Right atrium auricular region (tissue), 2 donors: Measurements from ENCODE around the gene TRAPPC2L. TPM values are rescaled to one million over a fixed set of nuclear protein-coding genes. Genes with fewer than 3 reads are reported as not detected.

ENCODE experiments used
- DNase-seq: peaks from one replicate; pipeline ENCODE4 v3.0.0-alpha.2; 2019; ENCODE audit warnings: low spot score
- H3K27ac ChIP-seq, 2 donors: fragments of 200-600 bp; sonication (generic); 1 replicate in 1 of 2; 2 replicates in 1 of 2; pipeline ENCODE4 v1.5.1; 2016 to 2019
- H3K27me3 ChIP-seq, 2 donors: fragments of 200-600 bp; sonication (generic); one replicate each; pipeline versions ENCODE4 v1.5.1 to v1.6.0; 2017 to 2019
- H3K36me3 ChIP-seq: fragments of 200-600 bp; sonication (generic); one replicate; pipeline ENCODE4 v1.5.1; 2016
- H3K4me1 ChIP-seq, 2 donors: fragments of 200-600 bp; sonication (generic); one replicate each; pipeline versions ENCODE4 v1.5.1 to v1.6.0; 2017 to 2019
- H3K4me3 ChIP-seq, 2 donors: fragments of 200-600 bp; sonication (generic); 1 replicate in 1 of 2; 2 replicates in 1 of 2; pipeline ENCODE4 v1.5.1; 2017 to 2019; ENCODE audit warnings: mild to moderate bottlenecking in 1 of 2, moderate library complexity in 1 of 2
- H3K9me3 ChIP-seq, 2 donors: fragments of 200-600 bp; sonication (generic); one replicate each; pipeline ENCODE4 v1.5.1; 2019
- CTCF ChIP-seq, 2 donors: fragments of 200-600 bp; sonication (generic); IDR thresholded peaks; one replicate each; pipeline ENCODE4 v1.5.1; 2019; ENCODE audit warnings: antibody characterized with exemption in 2 of 2
- total RNA-seq, 2 donors: library from RNA; depleted of rRNA; stranded (reverse); fragments of >200 nt; gene quantifications; one replicate each; pipeline ENCODE4 v1.1.0, GENCODE V29; 2016

Gene TRAPPC2L
- total RNA-seq, 2 donors from 2014 or later = 30.7 to 33.0 TPM

GRCh38 chr16:88855736-88856121 is 1.2 kb upstream of the TRAPPC2L start:
- Histone ChIP-seq H3K27me3 (no peaks in the 10 kb centered on the region), H3K9me3 (no peaks in the 10 kb centered on the region), H3K4me3 (peak overlapping the region; percentile 63 to 93), H3K27ac (peak overlapping the region; percentile 74 to 83), H3K36me3 (peaks cover 17% of the 10 kb centered on the region), H3K4me1 (peaks cover 0 to 22% of the 10 kb centered on the region in 2 donors)
- TF ChIP-seq CTCF (IDR thresholded peaks at IDR 0.05) = no peak
- DNase-seq = no peak

DNA sequence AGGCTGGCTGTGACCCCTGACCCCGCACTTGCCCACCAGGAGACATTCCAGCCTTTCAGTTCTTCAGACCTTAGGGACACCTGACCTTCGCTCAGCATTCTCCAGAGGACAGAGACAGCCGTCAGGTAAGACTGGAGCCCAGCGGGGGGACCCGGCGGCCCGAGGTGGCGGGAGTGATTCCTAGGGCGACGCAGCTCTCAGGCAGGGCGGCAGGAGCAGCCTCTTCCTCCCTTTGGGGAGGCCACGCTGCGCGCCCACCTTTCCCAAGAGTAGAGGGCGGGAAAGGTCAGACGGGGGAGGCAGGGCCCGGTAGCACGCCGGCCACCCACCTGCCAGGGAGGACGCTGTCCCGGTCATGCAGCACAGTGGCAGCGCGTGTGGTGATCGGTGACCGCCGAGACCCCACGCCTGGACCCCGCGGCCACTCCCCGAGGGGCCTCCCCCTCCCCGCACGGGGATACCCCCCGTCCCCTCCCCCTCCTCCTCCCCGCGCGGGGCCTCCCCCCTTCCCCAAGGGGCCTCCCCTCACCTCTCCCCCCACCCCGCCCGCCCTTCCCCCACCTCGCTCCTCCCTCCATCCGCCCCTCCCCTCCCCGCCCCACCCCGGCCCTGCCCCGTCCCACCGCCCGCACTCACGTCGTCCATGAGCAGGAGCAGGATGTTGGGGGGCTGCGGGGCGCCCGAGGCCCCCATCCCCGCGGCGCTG is 652 bp upstream of the TRAPPC2L start:
- no peaks in the 10 kb centered on the region for H3K27me3 ChIP-seq
- peak overlapping the region; percentile 74 to 83 for H3K27ac ChIP-seq
- no peaks in the 10 kb centered on the region for H3K9me3 ChIP-seq
- peak overlapping the region; percentile 63 to 93 for H3K4me3 ChIP-seq
- DNase-seq = no peak
- peaks cover 23% of the 10 kb centered on the region for H3K36me3 ChIP-seq
- peaks cover 0 to 22% of the 10 kb centered on the region in 2 donors for H3K4me1 ChIP-seq
- TF ChIP-seq CTCF (IDR thresholded peaks at IDR 0.05) = no peak

DNA sequence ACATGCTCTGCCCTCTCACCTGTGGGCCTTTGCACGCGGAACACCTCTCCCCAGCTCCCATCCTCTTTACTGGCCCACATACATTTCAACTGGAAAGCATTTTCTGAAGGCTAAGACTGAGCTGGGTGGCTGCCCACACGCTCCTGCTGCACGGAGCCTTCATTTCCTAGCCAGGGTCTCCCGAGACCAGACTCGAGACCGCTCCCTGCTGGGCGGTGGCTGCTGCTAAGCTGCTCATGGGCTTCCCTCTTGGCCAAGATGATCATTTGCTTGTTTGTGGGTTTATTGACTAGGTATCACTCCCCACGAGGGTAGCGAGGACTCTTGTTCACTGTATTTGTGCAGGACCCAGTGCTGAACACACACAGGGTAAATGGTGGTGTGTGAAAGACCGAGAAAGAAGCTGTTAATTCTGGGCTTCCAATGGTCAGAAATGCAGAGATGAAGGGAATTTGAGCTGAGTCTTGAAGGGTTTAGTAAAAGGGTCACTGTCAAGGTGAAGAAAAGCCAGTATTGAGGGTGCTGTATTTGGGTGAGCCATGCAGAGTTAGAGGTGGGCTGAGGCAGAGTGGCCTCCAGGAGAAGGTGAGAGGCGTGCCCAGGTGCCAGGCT is 907 bp downstream of the TRAPPC2L start:
- H3K36me3 ChIP-seq = peaks cover 38% of the 10 kb centered on the region
- peaks cover 0 to 22% of the 10 kb centered on the region in 2 donors for H3K4me1 ChIP-seq
- H3K27me3 ChIP-seq = no peaks in the 10 kb centered on the region
- H3K9me3 ChIP-seq = no peaks in the 10 kb centered on the region
- H3K27ac ChIP-seq = peak overlapping the region; percentile 74 to 83
- H3K4me3 ChIP-seq = peak overlapping the region; percentile 63 to 93
- peak; percentile 70 for DNase-seq
- peak; percentile 30 to 70 for TF ChIP-seq CTCF (IDR thresholded peaks at IDR 0.05)

DNA sequence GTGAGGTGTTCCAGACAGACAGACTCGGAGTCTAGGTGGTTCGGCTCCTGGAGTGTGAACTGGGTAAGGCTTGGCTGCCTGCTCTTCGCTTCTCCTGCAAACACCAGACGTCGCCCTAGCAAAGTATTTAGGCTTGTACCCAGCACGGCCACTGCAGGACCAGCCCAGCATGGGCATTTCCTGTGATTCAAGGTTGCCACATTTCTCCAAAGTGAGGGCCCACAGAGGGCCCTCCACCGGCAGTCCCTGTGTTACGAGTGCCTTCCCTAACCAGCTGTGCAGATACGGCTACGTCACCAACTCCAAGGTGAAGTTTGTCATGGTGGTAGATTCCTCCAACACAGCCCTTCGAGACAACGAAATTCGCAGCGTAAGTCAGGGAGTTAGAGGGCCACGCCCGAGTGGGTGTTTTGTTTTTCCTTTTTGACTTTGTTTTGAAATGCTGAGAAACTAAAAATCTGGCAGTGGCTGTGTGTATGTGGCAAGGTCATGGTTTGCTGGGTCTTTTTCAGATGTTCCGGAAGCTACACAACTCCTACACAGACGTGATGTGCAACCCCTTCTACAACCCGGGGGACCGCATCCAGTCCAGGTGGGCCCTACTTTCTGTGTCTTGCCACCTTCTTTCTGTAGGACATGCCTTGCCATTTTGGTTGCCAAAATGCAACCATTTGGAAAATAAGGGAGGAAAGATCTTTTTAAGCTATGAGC is 2.6 kb downstream of the TRAPPC2L start:
- Histone ChIP-seq H3K4me3 (no peak overlapping the region), H3K36me3 (peaks cover 40% of the 10 kb centered on the region)
- TF ChIP-seq CTCF (IDR thresholded peaks at IDR 0.05) = no peak

DNA sequence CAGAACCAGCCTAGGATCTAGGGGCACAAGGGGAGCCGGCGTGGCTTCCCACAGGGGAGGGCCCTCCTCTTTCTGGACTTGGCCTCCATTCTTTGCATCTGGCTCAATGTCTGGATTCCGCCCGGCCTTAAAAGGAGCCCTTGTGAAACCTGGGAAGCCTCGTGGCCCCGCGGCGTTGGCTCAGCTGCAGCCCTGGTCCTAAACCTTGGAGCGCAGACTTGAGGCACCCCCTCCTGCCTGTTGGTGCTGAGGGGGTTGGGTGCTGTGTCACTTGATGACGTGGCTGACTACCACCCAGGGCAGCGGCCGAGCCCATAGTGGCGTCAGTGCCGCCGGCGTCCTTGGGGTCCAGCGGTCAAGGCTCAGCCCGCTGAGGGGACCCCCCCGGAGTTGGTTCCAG is 4.4 kb downstream of the TRAPPC2L start:
- H3K4me3 ChIP-seq = no peak overlapping the region
- no peak for TF ChIP-seq CTCF (IDR thresholded peaks at IDR 0.05)
- peaks cover 40% of the 10 kb centered on the region for H3K36me3 ChIP-seq
- no peak for DNase-seq
- H3K4me1 ChIP-seq = peaks cover 0 to 8% of the 10 kb centered on the region in 2 donors
- H3K27me3 ChIP-seq = no peaks in the 10 kb centered on the region
- H3K27ac ChIP-seq = no peak overlapping the region
- no peaks in the 10 kb centered on the region for H3K9me3 ChIP-seq

More for the DNA sequence above, 2.6 kb downstream of the TRAPPC2L start:
- Histone ChIP-seq H3K9me3 (no peaks in the 10 kb centered on the region), H3K27ac (no peak overlapping the region), H3K27me3 (no peaks in the 10 kb centered on the region), H3K4me1 (peaks cover 0 to 22% of the 10 kb centered on the region in 2 donors)
- no peak for DNase-seq
